Measurements from ENCODE around the gene MBD5.

GRCh38 chr2:148338541-148338940, 317.6 kb downstream of the MBD5 start:
- TF ChIP-seq CTCF (IDR thresholded peaks at IDR 0.05) (no peak), POLR2A (IDR thresholded peaks at IDR 0.05) (no peak)
